Measurements from ENCODE around the gene RNU1-1.
"Not testable (repeated sequence)": the region's sequence is repeated elsewhere in the genome, so short reads cannot be mapped to it uniquely, and the experiment has no call there.

RNU1-1 gene

DNA sequence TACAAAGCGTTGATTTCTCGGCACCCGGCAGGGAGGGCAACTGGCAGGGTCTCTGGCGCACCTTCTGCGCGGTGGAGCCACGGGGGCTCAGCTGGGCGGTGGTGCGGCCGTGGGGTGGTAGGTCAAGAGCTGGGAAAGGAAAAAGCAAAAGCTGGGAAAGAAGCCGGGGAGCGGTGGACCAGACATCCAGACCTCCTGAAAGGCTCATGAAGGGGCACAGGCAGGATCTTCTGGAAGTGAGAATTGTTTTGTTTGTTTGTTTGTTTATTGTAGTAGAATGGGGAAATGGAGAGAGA, 7.2 kb upstream of the RNU1-1 start:
- no peak for DNase-seq

DNA sequence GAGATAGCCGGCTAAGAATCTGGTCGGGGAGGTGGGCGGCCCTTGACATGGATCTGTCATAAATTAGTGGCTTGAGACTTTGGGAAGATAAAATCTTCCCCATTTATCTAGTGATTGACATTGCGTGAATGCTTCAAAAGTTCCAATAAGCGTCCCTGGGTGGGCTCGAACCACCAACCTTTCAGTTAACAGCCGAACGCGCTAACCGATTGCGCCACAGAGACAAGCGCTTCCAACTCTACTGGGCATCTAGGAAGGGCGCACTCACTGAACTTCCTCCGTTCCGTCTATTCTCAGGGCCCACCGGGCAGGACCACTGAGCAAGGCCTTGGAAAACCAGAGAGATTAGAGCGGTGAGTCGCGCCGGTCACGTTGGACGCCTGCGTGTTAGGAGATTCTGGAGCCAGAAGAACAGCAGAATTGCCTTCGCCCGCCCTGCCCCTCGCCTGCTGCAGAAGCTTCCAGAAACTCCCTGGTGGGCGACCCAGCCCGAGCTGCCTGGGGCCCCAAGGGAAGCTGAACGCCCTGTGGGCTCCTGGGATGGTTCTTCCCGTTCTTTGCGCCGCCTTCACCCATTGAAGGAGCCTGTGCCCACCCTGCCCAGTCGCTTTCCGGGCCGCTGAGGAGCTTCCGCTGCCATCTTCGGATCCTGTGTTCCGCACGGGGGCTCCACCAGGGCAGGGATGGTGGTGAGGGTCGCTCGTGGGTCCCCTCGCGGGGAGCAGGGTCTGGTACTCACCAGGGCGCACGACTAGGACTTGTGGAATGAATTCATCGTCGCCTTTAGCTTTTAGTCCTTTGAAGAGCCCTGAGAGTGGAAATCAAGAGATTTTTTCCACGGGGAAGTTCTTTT, 6.6 kb upstream of the RNU1-1 start:
- DNase-seq = not testable (repeated sequence)

DNA sequence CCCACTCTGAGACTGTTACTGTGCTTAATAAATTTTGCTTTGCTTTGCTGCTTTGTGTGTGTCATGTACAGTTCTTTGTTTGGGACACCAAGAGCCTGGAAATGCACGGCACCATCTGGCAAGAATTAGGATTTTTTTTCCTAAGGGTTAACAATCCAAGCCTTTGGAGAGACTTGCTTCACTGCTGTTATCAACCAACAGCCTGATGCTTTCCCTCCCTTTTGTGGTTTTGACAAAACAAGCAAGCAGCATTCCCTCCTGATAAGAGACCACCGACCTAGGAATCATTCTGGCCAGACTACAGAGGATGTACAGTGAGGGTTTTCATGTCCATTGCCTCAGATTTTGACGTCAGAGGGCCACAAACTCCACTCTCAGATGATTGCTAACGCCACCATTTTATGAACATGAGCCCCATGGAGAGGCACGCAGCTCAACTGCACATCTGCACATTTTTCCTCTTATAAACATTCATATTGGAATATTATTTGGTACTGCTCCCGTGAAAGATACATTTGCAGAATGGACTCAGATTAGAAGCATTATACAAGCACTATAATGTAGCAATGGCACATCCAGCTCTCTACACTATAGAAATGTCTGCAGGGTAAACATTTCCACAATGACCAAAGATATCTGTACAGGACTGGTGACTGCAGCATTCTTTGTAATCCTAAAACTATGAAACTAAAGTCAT, 5.3 kb upstream of the RNU1-1 start:
- not testable (repeated sequence) for DNase-seq

DNA sequence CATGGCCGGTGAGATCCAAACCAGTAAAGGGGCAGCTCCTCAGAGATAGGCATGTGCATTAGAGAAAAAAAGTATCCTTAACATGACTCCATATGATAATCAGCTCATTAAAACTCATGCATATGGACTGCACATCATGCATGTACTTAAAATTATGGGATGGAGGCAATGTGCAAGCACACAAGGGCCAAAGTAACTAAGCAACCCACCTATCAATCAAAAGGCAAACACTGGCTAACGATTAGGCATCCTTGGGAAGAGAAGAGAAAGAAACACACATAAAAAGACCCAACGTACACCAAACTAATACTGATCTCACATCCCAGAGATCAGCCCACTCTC, 4.8 kb upstream of the RNU1-1 start:
- not testable (repeated sequence) for DNase-seq

DNA sequence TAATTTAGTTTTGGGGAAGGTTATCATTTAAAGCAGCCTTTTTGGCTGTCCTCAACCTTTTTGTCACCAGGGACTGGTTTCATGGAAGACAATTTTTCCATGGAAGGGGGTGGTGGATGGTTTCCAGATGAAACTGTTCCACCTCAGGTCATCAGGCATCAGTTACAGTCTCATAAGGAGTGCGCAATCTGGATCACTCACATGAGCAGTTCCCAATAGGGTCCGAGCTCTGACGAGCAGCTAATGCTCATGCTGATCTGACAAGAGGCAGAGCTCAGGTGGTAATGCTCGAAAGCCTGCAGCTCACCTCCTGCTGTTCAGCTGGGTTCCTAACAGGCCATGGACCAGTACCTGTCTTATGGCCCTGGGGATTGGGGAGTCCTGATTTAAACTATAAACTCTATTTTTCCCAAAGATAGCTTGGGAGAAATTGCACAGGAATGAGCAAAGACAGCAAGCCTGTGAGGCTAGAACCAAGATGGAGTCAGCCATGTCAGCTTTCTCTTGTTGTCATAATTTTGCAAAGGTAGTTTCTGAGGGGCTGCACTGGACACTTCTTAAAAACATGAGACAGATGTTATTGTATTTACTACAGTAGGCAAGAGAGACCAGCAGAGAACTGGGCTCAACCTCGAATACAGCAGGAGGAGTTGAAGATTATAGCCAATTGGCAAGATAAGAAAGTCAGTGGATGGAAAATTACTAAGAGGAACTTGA, 2.8 kb upstream of the RNU1-1 start:
- not testable (repeated sequence) for DNase-seq

DNA sequence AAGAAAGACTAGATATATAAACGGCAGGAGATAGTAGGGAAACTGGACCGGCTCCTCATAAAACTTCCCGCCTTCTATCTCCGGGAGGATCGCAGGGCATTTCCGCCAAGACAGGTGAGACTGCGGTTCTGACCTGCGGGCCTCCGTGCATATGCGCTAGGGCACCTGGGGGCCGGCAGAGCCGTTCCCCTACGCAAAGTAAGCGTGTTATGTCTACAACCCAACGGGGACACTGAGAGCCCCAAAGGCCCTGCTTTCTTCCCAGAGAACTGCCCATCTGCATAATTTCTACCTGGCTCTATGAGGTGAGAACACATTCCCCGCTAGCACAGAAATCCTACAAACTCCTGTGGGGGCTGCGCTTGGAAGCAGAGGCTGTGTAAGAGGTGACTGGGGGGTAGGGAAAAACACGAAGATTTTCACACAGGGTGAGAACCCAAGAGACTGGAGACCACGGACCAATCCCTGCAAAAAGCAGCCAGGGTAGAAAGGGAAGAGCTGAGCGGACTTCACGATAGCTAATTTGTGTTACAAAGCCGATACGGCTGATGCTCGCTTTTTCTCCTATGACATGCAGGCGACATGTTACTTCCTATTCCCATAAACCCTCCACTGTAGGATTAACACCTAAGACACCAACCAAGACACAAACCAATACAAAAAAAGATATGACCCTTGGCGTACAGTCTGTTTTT, 526 bp downstream of the RNU1-1 start:
- not testable (repeated sequence) for DNase-seq

DNA sequence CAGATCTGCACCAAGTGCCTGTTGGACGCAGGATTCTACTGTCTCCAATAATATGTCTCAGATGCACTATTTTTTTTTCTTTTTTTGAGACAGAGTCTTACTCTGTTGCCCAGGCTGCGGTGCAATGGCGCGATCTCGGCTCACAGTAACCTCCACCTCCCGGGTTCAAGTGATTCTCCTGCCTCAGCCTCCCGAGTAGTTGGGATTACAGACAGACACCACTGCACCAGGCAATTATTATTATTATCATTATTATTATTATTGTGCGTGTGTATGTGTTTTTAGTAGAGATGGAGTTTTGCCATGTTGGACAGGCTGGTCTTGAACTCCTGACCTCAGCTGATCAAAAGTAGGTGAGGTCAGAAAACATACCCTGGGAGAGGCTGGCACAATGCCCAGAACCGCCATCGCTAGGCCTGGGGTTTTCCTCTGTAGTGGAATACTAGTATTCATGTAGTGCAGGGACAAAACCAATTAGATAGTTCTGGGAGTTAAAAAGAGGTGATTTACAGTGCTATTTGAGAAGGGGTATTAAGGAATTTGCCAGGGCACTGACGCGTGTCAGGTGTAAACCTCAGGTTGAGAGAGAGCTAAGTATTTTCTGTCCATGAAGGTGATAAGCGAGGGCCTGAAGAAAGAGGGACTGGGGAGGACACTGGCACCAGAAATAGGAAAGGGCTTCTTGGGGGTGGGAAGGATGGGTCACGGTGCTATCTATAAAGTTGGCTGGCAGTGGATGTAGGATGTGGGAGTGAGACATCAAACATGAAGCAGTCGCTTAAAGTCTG, 1.3 kb downstream of the RNU1-1 start:
- peak; percentile 19 for DNase-seq

DNA sequence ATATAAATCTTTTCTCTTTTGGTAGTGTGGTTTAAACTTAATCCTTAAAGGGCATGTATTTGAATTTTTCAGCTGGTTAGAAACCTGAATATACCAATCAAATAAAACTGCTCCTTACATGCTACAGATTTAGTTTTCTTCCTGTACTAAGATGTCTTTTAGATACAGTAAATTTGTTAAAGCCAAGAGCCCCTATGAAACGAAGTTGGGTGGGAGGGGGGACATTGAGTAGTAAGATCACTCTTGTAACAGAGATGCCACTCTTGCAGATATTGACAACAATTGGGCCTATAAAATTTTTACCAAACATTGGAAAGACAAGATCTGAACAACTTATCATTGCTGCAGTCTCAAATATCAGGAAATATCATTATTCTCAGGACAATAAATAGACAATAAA, 2.2 kb downstream of the RNU1-1 start:
- DNase-seq = not testable (repeated sequence)

DNA sequence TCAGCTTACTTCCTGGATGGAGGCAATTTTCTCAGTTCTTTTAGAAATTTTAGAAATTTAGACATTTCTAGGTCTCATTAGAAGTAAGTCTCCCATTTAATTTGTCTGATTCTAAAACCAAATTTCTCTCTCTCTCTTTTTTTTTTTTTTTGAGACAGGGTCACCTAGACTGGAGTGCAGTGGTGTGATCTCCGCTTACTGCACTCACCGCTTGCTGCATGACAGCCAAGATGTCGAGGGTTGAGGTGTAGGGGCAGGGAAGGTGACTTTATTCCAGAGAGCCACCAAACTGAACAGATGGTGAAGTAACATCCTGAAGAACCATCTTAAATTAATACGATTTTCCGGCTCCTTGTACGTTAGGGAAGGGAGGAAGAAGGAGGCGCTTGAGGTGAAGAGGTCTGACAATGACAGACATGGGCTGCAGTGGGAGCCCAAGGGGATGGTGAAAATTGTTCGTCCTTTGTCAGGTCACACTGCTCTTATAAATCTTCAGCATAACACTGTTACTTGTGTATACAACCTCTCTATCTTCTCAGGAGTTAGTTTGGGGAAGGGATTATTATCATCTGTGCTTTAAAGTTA, 5.1 kb downstream of the RNU1-1 start:
- not testable (repeated sequence) for DNase-seq

DNA sequence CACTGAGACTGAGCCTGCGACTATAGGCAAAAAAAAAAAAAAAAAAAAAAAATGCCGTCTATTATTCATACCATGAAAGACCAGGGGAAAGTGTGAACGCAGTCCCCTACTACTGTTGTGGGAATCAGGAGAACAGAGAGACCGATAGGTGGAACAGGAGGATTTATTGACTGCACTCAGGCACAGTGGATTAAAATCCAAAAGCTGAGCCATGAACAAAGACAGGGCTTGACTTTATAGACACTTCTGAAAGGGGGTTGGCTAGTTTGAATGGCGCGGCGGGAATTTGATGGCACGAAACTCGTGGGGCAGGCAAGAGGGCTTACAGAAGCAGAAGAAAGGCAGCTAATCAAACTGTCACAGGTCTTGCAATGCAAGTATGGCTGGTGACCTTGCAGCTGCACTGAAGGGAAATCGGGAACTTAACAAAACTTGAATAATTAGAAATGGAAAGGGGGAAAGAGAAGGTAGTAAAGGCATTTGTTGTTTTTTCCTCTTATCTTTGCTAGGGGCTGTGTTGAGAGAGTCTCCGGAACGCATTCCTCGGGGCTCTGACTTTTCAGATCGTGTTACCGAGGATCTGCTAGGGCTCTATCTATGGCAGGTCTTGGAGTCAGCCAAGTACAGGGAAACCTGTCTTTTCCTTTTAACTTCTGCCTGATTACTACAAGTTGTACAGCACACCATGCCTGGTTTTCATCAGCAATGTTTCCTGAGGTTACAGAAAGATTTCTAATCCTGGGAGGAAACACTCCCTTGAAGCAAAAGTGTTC, 7.5 kb downstream of the RNU1-1 start:
- not testable (repeated sequence) for DNase-seq

DNA sequence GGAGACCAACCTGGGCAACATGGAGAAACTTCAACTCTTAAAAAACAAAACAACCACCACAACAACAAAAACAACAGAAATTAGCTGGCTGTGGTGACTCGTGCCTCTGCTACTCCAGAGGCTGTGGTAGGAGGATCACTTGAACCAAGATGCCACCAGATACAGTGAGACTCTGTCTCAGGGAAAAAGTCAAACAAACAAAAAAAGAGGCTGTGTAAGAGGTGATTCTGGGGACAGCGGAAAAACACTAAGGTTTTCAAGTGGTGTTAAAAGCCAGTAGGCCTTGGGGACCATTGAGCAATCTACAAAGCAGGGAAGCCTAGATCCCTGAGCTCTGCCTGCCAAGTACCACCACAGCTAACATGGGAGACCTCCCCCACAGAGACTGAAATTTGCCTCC, 8.2 kb downstream of the RNU1-1 start:
- DNase-seq = not testable (repeated sequence)

DNA sequence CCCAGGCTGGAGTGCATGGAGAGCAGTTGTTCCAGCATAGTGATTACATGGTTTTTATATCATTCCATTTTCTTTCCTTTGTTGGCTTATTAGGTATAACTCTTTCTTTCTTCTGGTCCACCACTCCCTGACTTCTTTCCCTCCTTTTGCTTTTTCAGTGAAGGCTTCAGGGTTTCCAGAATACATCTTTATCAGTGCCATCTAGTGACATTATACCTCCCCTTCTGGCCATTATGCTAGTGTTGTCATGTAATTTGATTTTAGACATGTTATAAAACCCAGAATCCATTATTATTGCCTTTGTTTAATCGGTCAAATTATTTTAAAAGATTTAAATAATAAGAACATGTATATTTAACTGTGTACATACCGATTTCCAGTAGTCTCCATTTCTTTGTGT, 10.6 kb downstream of the RNU1-1 start:
- DNase-seq = no peak

DNA sequence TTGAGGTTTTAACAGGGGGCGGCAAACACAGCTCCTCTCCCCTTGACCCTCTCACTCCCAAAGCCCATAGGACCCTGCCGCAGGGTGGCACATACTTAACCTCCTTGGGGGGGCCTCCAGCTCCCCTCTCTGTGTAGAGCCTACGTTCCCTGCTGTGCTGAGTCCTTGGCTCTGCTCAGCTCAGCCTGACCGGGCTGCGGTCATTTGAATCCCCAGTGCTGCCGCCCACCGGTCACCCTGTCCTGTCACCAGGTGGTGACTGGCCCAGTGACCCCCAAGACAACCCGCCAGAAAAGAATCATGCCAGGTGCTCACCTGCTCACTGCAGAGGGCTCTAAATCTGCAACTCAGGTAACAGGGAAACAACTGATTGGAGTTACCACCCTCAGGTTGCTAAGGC, 12.6 kb downstream of the RNU1-1 start:
- not testable (repeated sequence) for DNase-seq

DNA sequence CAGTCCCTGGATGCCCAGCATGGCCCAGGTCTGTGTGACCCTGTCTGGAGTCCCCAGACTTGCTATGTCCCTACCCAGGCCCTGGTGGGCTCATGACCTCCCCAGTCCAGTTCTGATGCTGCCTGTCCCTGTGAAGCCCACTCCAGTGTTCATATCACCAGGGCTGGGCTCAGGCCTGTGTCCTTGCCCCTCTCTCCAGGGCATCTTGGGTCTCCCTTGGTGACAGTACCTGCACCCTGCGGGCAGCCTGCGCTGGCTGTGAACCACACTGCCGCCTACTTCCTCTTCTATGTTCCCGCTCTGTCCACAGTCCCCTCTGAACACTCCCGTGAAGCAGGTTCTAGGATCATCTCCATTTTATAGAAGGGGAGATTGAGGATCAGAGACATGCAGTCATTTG, 13.1 kb downstream of the RNU1-1 start:
- not testable (repeated sequence) for DNase-seq

DNA sequence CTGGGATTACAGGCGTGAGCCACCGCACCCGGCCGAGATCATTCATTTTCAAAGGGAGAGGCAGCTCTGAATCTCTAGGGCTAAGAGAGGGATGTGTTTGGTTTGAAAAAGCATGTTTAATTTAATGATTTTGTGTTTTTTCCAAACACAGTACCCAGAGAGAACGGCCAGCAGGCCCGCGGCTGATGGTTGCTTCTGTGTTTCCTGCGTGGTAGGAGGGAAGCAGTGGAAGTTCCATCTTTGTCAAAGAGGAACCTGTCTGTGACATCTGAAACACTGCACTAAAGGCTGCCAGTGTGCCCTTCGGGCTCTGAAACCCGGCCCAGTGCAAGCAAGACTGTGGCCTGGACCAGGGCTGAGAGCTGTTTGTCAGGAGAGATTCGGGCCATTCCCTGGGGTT, 13.6 kb downstream of the RNU1-1 start:
- DNase-seq = not testable (repeated sequence)

DNA sequence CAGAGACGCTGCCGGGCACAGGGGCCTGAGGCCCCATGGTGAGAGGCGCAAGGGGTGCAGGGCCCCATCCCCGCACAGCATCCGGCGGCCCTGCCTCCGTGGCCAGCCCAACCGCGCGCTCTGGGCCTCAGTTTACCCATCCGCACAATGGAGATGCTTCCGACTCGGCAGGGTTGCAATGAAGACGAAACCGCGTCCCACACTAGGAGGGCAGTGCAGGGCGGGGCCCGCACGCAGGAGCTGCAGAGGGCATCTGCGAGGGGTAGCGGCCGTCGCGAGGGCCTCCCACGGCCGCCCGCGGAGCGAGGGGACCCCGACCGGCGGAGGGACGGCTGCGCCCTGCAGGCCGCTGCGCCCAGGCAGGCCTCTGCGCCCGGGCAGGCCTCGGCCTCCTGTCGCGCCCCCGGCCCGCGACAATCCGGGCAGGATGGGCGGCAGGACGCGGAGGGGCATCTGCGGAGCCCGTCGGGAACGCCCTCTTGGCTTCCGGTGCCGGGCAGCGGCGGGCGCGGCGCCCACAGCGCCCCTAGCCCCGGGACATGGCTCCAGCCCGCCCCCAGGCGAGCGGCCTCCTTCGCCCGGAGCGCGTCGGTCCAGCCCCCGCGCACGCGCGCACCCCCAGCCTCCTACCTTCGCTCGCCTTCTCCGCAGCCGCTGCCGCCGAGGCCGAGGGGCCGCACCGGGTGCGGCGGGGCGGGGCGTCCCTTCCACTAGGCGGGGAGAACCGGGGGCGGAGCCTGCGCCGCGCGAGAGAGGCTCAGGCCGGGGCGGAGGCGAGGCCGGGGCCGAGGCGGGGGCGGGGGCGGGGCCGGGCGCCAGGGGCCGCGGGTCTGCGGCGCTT, 15.3 kb downstream of the RNU1-1 start:
- DNase-seq = peak; percentile 74

DNA sequence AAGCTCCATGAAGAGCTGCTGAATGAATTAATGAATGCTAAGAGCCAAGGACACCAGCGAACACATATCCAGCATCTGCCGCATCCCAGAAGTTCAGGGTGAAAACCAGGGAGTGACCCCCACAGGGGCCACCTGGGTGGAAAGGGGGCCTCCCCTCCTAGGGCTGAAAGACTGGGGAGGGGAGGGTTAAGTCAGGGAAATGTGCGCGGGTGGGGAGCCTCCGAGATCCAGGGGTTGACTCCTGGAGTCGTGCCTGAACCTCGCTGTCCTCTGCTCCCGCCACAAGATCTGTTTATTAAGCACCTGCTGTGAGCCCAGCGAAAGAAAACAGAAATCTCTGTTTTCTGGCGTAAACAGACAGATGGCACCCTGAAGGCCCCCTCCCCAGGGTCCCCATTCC, 16.0 kb downstream of the RNU1-1 start:
- DNase-seq = not testable (repeated sequence)

DNA sequence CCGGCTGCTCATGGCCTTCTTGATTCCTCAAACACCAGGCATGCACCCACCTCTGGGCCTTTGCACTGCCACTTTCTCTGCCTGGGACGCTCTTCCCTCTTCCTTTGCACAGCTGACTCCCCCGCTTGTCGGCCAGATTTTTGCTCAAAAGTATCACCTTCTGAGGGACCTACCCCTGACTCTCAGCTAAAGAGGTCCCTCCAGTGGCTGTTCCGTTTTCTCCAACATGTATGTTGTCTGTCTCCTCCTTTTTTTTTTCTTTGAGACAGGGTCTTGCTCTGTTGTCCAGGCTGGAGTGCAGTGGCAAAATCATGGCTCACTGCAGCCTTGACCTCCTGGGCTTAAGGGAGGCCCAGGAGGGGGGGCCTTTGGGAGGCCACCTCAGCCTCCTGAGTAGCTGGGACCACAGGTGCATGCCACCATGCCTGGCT, 16.6 kb downstream of the RNU1-1 start:
- DNase-seq = not testable (repeated sequence)

DNA sequence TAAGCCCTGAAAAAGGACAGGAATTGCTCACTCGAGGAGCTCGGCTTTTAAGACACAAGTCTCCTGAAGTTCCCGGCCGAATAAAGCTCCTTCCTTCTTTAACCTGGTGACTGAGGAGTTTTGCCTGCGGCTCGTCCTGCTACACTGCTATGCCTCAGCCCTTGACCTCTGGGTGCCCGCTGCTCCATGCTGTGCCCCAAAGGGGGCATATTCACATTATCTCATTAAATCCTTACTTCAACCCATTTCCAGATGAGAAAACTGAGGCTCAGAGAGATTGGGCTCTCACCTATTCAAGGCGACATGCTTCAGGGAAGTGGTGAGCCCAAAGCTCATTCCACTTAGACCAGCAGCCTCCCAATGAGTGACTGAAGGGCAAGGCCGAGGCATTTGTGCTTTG, 20.4 kb downstream of the RNU1-1 start:
- not testable (repeated sequence) for DNase-seq

DNA sequence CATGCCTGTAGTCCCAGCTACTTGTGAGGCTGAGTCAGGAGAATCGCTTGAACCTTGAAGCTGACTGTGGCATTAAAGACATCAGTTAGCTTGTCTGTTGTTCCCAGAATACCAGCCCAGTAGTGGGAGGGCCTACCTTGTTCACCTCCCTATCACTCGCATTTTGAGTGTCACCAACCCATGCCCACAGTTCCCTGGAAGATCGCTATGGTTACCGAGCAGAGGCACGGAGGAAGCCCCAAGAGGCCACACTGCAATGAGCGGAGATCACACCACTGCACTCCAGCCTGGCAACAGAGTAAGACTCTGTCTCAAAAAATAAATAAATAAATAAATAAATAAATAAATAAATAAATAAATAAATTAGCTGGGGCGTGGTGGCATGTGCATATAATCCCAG, 21.1 kb downstream of the RNU1-1 start:
- DNase-seq = not testable (repeated sequence)

Measured in central memory CD4-positive, alpha-beta T cell (primary cell).